Astrocyte (in vitro differentiated cells and primary cell): ENCODE measurements around the gene IMMP2L.

ENCODE experiments used
- EZH2 ChIP-seq: IDR thresholded peaks from 2 replicates; pipeline ENCODE4 v1.6.1; 2012; ENCODE audit warnings: mild to moderate bottlenecking, low read length, inconsistent platforms; ENCODE audit not compliant: insufficient read depth
- TF ChIP-seq, protein P1 (sequence below): IDR thresholded peaks from 2 replicates; pipeline ENCODE4 v1.5.1; 2011; ENCODE audit warnings: low read depth, mild to moderate bottlenecking, inconsistent platforms, low read length, moderate library complexity; ENCODE audit not compliant: insufficient read depth

DNA sequence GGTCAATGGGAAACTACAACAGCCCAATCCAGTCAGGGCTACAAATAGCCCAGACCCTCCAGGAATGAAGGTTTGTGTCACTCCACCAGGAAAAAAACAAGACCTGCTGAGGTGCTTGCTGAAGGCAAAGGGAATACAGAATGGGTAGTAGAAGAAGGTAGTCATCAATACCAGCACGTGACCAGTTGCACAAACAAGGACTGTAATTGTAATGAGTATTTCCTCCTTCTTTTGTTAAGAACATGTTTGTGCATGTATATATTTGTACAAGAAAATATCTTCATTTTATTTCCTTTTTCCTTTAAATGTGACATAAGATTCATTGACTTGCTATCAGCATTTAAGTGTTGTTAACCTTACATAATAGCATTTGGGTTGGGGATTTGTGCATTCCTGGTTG is 229.3 kb downstream of the IMMP2L start:
- TF ChIP-seq, protein P1, sequence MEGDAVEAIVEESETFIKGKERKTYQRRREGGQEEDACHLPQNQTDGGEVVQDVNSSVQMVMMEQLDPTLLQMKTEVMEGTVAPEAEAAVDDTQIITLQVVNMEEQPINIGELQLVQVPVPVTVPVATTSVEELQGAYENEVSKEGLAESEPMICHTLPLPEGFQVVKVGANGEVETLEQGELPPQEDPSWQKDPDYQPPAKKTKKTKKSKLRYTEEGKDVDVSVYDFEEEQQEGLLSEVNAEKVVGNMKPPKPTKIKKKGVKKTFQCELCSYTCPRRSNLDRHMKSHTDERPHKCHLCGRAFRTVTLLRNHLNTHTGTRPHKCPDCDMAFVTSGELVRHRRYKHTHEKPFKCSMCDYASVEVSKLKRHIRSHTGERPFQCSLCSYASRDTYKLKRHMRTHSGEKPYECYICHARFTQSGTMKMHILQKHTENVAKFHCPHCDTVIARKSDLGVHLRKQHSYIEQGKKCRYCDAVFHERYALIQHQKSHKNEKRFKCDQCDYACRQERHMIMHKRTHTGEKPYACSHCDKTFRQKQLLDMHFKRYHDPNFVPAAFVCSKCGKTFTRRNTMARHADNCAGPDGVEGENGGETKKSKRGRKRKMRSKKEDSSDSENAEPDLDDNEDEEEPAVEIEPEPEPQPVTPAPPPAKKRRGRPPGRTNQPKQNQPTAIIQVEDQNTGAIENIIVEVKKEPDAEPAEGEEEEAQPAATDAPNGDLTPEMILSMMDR: no peak
- TF ChIP-seq EZH2: no peak
